Measurements from ENCODE around the gene RAN. TPM values are rescaled to one million over a fixed set of nuclear protein-coding genes. Genes with fewer than 3 reads are reported as not detected.
A peak's percentile ranks its signal among the peaks of the same experiment; 100 is the strongest.

Gene RAN
- total and polyA plus RNA-seq, 7 donors: 160 to 509 (median 186) TPM

DNA sequence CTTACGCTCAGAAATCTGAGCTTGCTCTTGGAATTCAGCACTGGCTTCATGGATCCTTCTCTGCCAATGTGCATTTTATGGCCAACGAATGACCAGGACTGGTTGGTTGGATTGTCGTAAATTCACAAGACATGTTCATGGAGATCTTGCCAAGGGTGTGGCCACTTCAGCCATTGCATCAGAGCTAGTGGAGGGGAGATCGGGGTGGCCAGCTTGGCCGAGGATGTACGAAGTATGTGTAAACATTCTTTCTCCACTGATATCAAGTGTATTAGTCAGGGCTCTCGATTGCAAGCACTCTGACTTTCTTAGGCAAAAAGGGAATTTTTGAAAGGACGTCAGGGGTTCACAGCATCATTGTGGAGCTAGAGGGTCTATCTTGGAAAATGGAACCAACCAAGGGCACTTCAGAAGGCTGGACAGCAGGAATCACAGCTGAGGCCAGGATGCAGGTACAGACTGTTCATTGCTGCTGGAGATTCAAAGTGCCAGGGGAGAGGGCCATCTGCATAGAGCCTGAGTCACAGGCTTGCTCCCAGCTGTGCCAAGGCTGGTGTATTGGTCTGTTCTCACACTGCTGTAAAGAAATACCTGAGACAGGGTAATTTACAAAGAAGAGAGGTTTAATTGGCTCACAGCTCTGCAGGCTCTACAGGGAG, 49.0 kb downstream of the RAN start:
- Histone ChIP-seq H3K9me3 (peaks cover 0 to 8% (median 0%) of the 10 kb centered on the region in 4 donors), H3K4me3 (no peak overlapping the region), H3K4me1 (peaks cover 0 to 25% (median 8%) of the 10 kb centered on the region in 4 donors), H3K36me3 (no peaks in the 10 kb centered on the region), H3K27me3 (peaks cover 0 to 7% (median 0%) of the 10 kb centered on the region in 3 donors), H3K27ac (peak overlapping the region in 3 of 4 donors; percentile 19 to 69 (median 37))
- TF ChIP-seq, protein P1, sequence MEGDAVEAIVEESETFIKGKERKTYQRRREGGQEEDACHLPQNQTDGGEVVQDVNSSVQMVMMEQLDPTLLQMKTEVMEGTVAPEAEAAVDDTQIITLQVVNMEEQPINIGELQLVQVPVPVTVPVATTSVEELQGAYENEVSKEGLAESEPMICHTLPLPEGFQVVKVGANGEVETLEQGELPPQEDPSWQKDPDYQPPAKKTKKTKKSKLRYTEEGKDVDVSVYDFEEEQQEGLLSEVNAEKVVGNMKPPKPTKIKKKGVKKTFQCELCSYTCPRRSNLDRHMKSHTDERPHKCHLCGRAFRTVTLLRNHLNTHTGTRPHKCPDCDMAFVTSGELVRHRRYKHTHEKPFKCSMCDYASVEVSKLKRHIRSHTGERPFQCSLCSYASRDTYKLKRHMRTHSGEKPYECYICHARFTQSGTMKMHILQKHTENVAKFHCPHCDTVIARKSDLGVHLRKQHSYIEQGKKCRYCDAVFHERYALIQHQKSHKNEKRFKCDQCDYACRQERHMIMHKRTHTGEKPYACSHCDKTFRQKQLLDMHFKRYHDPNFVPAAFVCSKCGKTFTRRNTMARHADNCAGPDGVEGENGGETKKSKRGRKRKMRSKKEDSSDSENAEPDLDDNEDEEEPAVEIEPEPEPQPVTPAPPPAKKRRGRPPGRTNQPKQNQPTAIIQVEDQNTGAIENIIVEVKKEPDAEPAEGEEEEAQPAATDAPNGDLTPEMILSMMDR (IDR thresholded peaks at IDR 0.05): no peak
- TF ChIP-seq POLR2AphosphoS5 (IDR thresholded peaks at IDR 0.05): peak; percentile 43 to 66 (median 58)
- no peak for TF ChIP-seq EP300 (IDR thresholded peaks at IDR 0.05)
- TF ChIP-seq POLR2A (IDR thresholded peaks at IDR 0.05): no peak
- DNase-seq: peak; percentile 92
- intact Hi-C loops (cut with DNase I): no loop called here
- WGBS, 2 donors: 30 to 56% methylated on average over 8 of the region's 8 CpGs

DNA sequence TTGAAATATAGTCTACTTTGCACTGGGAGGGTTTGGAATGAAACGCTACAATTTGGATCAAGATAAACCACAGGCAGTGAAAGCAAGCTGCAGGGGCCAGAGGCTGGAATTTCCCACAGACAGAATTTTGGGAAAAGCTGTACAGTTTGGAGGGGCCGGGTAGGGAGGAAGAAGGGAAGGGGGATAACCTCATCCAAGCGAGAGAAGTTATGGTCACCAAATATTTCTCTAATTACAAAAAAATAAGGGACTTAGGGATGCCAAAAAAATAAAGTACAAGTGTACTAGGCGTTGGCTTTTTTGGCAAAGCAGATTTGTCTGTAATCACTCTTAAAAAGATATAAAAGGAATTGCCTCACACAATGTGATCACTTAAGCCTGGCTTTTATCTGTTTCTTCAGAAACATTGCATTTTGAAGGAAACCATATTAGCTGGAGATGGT, 50.7 kb downstream of the RAN start:
- no peak for DNase-seq
- Histone ChIP-seq H3K36me3 (no peaks in the 10 kb centered on the region), H3K27ac (peak overlapping the region in 3 of 4 donors; percentile 4 to 69 (median 37)), H3K4me3 (no peak overlapping the region), H3K4me1 (peaks cover 0 to 20% (median 4%) of the 10 kb centered on the region in 4 donors), H3K27me3 (peaks cover 0 to 1% (median 0%) of the 10 kb centered on the region in 3 donors), H3K9me3 (peaks cover 0 to 8% (median 0%) of the 10 kb centered on the region in 4 donors)
- TF ChIP-seq POLR2AphosphoS5 (IDR thresholded peaks at IDR 0.05): peak in 2 of 4 donors; percentile 16 to 50
- TF ChIP-seq POLR2A (IDR thresholded peaks at IDR 0.05): no peak
- 65 to 67% methylated on average over 4 of the region's 4 CpGs for WGBS, 2 donors
- intact Hi-C loops (cut with DNase I): no loop called here

DNA sequence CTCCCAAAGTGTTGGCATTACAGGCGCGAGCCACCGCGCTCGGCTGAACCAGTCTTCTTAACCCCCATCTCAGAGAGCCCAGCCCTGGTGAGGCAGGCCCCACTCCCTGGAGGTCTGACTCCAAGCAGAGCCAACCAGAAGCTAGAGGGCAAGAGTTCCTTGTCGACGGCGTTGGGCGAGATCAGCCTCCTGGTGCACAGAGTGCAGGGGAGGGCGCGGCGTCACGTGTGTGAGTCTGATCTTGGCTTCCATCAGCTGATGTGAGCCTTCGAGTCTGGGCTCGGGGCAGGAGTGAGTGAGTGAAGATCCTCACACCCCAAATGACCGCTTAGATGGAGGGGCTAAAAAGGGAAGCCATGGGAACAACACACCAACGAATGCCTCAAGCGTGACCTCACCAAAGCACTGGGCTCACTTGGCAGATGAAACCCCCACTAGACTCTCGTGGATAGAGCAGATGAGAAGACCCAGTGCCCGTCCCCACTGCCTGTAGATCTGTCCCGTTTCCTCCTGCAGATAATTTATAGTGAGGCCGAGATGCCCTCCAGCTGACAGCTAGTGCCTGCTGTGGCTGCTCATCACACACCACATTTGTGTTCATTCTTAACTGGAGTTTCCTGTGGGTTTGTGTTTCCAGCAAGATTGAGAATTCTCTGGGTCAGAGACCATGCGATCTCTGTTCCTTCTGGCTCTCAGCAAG, 53.2 kb downstream of the RAN start:
- H3K27ac ChIP-seq: peak overlapping the region in 3 of 4 donors; percentile 32 to 60 (median 54)
- intact Hi-C loops (cut with DNase I): no loop called here
- 82 to 84% methylated on average over 23 of the region's 23 CpGs for WGBS, 2 donors

DNA sequence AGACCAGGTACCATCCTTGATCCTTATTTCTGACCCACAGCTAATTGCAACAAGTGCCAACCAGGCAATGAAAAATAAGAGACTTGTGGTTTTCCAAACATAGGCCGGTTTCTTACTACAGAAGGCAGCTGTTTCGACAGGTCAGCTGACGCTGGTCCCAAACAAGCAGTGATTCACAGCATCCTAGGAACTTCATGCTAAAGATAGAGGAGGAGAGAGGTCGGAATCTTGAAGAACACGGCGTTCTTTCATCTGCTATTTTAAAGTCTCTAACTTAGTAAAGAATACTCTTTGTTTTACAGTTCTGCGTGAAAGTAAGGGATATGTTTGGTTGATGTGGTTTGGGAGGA, 53.8 kb downstream of the RAN start:
- no peak for DNase-seq
- 65 to 76% methylated on average over 7 of the region's 7 CpGs for WGBS, 2 donors
- Histone ChIP-seq H3K9me3 (peaks cover 0 to 8% (median 0%) of the 10 kb centered on the region in 4 donors), H3K27ac (peak overlapping the region; percentile 32 to 60 (median 44)), H3K4me3 (no peak overlapping the region), H3K36me3 (no peaks in the 10 kb centered on the region), H3K27me3 (peaks cover 0 to 13% (median 0%) of the 10 kb centered on the region in 3 donors), H3K4me1 (peaks cover 0 to 26% (median 10%) of the 10 kb centered on the region in 4 donors)
- intact Hi-C loops (cut with DNase I): no loop called here
- TF ChIP-seq POLR2AphosphoS5 (IDR thresholded peaks at IDR 0.05) (peak in 1 of 4 donors; percentile 13), EP300 (IDR thresholded peaks at IDR 0.05) (no peak), POLR2A (IDR thresholded peaks at IDR 0.05) (no peak)
- TF ChIP-seq, protein P1 (IDR thresholded peaks at IDR 0.05): no peak

More for the DNA sequence above, 53.2 kb downstream of the RAN start:
- H3K4me3 ChIP-seq: no peak overlapping the region
- no peaks in the 10 kb centered on the region for H3K36me3 ChIP-seq
- peaks cover 0 to 8% (median 0%) of the 10 kb centered on the region in 4 donors for H3K9me3 ChIP-seq
- peaks cover 0 to 11% (median 0%) of the 10 kb centered on the region in 3 donors for H3K27me3 ChIP-seq
- peaks cover 0 to 27% (median 10%) of the 10 kb centered on the region in 4 donors for H3K4me1 ChIP-seq
- TF ChIP-seq, protein P1 (IDR thresholded peaks at IDR 0.05): no peak
- no peak for TF ChIP-seq POLR2A (IDR thresholded peaks at IDR 0.05)
- TF ChIP-seq EP300 (IDR thresholded peaks at IDR 0.05): no peak
- no peak for TF ChIP-seq POLR2AphosphoS5 (IDR thresholded peaks at IDR 0.05)
- DNase-seq: no peak

Small RNA genes within 50 kb of the gene (small RNA-seq; reads per million reads assigned to genes)
- 0 reads per million in 3 donors for gene RF00019
- 0 reads per million in 3 donors for gene RNU6-1077P

Other genes starting within 250 kb of the RAN start
- 1 to 10 TPM; 1.2 to 5.5 (median 2.7) TPM for gene RIMBP2, start 155.8 kb upstream of the RAN start, total RNA-seq
- gene RIMBP2, start 155.8 kb upstream of the RAN start, polyA plus RNA-seq: 1 to 10 TPM in 1 of 3 donors, under 1 TPM in 2; under 0.01 to 1.7 (median 0.23) TPM
- 10 to 100 TPM; 39.2 to 61.2 (median 44.2) TPM for gene STX2, start 32.8 kb upstream of the RAN start, total RNA-seq
- gene STX2, start 32.8 kb upstream of the RAN start, polyA plus RNA-seq: 1 to 10 TPM; 2.8 to 5.9 (median 3.6) TPM
- gene ADGRD1, start 81.8 kb downstream of the RAN start, total RNA-seq: 10 to 100 TPM in 3 of 4 donors, 1 to 10 TPM in 1; 7.2 to 22.5 (median 14.2) TPM
- gene ADGRD1, start 81.8 kb downstream of the RAN start, polyA plus RNA-seq: 1 to 10 TPM in 2 of 3 donors, under 1 TPM in 1; 0.46 to 3.8 (median 3.0) TPM

Data from sigmoid colon (tissue), 7 donors.